ENCODE results near the gene SPCS2.
"Not testable (repeated sequence)": the region's sequence is repeated elsewhere in the genome, so short reads cannot be mapped to it uniquely, and the experiment has no call there.

Gene SPCS2

DNA sequence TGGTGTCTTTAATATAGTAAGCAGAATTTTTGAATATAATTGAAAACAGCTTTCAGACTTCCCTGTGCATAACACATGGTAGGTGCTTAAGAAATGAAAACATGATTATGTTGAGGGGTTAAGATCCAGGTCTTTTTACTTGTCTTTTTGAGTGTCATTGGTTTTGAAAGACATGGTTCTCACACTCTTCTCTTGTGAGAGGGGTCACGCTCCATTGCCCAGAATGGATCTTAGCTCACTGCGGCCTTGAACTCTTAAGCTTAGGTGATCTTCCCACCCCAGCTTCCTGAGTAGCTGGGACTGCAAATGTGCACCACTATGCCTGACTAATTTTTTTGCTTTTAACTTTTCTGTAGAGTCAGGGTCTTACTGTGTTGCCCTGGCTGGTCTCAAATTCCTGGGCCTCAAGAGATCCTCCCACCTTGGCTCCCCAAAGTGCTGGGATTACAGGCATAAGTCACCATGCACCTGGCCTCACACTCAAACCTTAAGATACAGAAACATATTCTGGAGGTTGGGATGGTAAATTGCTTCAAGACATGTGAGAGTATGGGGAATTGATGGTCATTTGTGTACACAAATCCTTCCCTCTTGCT lies 1.4 kb downstream of the SPCS2 start:
- no peak for DNase-seq

DNA sequence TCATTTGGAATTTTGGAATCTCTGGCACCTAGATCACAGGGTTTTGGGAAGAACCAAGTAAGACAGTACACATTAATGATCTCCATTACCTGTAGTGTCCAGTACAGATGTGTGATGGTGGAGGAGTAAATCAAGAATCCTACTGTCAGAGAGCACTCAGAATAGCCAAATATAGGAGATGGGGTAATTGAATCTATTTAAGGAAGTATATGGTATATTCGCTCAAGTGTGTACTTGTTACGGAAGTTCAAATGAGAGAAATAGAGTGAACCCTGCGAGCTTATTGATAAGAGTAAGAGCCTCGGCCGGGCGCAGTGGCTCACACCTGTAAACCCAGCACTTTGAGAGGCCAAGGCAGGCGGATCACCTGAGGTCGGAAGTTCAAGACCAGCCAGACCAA lies 2.2 kb downstream of the SPCS2 start:
- DNase-seq, result no peak

DNA sequence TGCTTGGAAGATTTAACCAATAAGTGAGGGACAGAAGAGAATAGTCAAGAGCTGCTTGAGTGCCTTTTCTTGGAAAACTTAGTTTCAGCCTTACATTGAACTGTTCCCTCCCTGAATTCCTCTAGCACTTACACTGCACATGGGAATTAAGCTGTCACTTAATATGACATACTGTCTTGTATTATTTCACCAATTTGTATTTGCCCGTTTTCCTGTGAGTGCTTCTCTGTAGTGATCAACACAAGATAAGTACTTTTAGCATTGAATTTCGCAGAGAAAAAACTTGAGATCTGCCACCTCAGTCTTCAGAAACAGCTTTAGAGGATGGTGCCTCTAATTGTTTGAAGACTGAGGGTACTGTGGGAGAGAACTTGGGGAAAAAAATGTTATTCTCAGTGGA lies 3.7 kb downstream of the SPCS2 start:
- no peak for DNase-seq

GRCh38 chr11:74953451-74953850 lies 4.4 kb downstream of the SPCS2 start:
- no peak for DNase-seq

- no peak for DNase-seq
Observed at GRCh38 chr11:74954199-74954598, 5.1 kb downstream of the SPCS2 start.

DNA sequence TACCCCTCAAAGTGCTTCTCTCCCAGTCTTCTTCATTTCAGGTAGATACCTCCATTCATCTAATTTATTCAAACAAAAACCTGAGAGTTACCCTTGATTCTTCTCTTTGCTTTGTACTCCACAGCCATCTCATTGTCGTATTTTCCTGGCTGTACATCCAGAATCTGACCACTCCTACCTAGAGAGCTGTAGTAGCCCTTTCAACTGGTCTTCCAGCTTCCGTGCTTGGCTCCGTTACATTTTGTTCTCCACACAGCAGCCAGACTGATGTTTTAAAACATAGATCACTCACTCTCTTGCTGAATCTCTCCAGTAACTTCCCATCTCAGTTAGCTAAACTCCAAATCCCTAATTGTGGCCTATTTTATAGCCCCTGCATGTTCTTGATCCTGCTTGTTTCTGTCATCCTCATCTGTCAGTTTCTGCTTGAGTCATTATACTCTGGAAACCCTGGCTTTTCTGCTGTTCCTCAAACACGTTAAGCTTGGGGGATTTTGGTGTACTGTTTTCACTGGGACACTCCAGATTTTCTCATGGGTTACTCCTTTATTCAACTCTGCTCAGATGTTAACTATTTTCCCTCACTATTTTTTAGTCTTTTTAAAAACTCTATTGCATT lies 7.4 kb downstream of the SPCS2 start:
- DNase-seq, result no peak

GRCh38 chr11:74957937-74958629 lies 9.0 kb downstream of the SPCS2 start:
- no peak for DNase-seq

- DNase-seq, result not testable (repeated sequence)
Observed at GRCh38 chr11:74960128-74960527, 11.1 kb downstream of the SPCS2 start.

DNA sequence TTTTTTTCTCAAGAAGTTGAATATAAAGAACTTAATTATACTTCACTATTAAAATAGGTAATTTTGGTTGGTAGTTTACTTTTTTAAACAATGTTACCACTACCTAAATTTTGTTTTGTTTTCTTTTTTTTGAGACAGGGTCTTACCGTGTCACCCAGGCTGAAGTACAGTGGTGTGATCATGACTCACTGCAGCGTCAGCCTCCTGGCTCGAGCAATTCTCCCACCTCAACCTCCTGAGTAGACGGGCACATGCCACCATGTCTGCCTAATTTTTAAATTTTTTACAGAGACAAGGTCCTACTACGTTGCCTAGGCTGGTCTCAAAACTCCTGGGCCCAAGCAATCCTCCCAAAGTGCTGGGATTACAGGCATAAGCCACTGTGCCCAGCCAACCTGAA lies 17.6 kb downstream of the SPCS2 start:
- DNase-seq, result no peak

DNA sequence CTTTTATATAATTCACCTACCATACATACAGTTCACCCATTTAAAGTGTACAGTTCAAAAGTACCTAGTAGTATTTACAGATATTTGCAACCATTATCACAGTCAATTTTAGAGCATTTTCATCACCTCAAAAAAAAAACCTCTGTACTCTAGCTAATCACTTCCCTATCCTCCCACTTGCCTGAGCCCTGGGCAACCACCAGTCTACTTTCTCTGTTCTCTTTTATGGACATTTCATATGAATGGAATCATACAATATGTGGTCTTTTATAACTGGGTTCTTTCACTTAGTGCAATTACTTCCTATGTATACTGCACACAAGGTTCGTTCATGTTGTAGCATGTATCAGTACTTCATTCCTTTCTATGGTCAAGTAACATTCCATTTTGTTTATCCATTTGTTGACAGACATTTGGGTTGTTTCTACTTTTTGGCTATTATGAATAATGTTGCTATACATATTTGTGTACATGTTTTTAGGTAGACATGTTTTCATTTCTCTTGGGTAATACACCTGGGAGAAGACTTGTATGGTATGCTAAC lies 21.9 kb downstream of the SPCS2 start:
- DNase-seq, result no peak

- no peak for DNase-seq
Observed at GRCh38 chr11:74971424-74971823, 22.4 kb downstream of the SPCS2 start.

GRCh38 chr11:74978041-74978440 lies 29.0 kb downstream of the SPCS2 start:
- no peak for DNase-seq

- DNase-seq, result no peak
Observed at GRCh38 chr11:74980634-74981033, 31.6 kb downstream of the SPCS2 start.

DNA sequence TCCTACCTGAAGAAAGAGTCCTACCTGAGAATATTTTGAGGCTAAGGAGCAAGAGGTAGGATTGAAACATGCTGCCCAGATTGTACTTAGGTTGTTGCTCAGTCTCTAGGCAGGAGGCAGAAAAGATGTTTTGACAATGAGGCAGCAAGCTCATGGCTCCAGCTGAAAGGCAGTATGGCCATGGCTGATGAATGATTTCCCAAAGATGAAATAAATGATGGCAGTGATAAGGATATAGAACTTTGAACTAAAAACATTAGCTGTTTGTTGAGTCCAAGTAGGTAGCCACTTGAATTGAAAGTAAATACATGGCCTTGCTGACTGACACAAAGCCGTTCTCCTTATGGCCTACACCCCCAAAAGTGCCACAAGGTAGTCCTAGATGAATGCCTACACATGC lies 32.8 kb downstream of the SPCS2 start:
- DNase-seq, result no peak

- DNase-seq, result no peak
Observed at GRCh38 chr11:74984070-74984469, 35.0 kb downstream of the SPCS2 start.

- DNase-seq, result no peak
Observed at GRCh38 chr11:74984730-74985129, 35.7 kb downstream of the SPCS2 start.

DNA sequence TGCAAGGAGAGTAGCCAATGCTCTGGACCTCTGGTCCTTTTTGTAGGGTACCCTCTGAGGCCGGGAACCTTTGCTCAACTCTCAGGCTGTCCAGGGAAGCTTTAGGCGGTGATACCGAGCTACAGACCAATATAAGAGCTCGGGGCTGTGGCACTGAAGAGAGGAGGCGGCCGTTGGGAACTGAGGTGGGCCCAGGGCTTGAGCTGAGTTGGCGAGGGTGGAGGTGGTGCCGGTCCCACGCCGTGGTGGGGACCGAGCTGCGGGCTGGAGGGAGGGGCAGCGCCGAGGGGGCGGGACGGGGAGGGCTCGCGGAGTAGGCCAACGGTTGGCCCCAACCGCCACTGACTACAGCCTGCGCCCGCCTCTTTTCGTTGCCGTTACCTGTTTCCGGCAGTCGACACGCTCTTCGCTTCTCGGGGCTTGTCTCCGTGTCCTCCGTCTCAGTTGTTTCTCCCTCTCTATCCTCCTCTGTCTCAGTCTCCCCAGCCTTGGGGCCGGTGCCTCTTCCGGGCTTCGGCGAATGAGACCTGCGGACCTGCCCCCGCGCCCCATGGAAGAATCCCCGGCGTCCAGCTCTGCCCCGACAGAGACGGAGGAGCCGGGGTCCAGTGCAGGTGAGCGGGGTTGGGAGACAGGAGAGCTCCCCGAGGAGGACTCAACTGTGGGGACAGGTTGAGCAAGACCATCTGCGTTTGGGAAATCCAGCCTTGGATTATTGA lies 39.6 kb downstream of the SPCS2 start, which contains the start of gene NEU3:
Gene NEU3 (plus strand): TSS at position 393 of the 719 bp plus-strand sequence. CDS start 128 bp downstream, at position 521.
- peak; percentile 67 to 93 (median 76) for DNase-seq

DNA sequence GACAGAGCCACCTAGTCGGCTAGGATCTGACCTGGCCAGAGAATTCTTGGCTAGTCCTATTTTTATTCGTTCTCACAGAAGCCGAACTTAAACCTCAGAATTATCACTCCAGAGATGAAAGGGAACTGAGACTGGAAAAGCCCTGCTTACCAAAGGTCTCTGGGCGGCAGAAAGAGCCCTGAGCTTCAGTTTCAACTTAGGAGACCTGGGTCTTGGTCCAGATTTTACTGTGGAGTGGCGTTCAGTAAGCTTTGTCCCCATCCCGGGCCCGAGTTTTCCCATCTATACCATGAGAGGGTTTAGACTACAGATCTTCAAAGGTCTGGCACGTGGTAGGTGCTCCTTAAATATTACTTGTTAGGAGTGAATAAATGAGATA lies 40.2 kb downstream of the SPCS2 start:
- DNase-seq, result peak in 1 of 5 experiments; percentile 10

DNA sequence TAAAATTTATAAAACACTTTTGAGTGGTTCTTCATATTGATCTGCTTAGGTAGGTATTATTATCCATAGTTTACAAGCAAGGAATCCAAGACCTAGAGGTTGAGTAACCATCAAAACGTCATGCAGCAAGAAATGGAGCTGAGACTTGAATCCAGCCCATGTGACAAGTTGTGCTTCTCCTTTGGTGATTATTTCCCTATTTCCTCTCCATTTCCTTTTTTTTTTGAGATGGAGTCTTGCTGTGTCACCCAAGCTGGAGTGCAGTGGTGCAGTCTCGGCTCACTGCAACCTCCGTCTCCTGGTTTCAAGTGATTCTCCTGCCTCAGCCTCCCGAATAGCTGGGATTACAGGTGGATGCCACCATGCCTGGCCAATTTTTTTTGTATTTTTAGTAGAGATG lies 41.1 kb downstream of the SPCS2 start:
- not testable (repeated sequence) for DNase-seq

DNA sequence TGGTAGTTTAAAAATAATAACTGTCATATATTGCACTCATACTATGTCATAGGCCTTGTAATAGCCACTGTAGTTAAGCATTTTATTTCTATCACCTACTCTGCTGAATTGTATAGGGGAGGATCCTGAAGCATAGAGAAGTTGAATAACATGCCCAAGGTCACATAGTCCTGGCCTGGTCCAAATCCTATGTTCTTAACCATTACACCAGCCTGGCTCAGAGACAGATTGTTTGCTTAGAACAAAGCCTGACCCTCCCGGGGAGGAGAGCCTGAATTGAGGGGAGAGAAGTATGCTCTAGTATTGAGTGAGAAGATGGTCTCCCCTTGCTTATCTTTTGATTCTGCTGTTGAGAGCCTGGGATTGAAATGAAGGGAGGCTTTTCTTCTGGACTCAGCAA lies 41.9 kb downstream of the SPCS2 start:
- no peak for DNase-seq

DNA sequence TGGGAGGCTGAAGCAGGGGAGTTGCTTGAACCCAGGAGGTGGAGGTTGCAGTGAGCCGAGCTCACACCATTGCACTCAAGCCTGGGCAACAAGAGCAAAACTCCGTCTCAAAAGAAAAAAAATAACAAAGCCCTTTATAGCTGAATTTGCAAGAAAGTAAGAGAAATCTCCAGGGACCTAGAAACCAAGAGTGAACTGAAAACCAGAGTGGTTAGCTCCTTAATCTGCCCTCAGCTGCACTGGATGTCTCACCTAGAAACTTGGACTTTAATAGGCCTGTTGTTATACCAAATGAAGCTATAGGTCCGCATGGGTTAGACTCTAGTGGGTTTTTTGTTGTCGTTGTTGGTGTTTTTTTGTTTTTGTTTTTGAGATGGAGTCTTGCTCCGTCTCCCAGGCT lies 43.8 kb downstream of the SPCS2 start:
- DNase-seq, result no peak

- DNase-seq, result no peak
Observed at GRCh38 chr11:75000975-75001354, 51.9 kb downstream of the SPCS2 start.

DNA sequence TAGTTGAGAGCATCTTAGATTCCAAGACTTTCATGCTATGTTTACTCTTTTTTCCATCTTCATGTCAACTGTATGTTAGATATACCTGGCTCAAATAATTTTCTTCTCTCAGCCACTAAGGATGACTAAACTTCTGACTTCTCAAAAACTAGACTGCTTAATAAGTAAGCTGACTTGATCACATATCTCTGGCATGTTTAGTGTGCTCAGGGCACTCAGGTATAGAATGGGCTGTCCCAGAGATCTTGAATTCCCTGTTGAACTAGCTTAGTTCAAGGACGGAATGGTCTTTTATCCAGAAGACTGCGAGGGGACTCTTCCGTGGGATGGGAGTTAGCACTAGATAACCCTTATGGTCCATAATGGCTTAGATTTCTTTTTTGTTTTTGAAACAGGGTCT lies 52.6 kb downstream of the SPCS2 start:
- DNase-seq, result no peak
